GM21423 (cell line): ENCODE data around the gene ITGAV.

Experiments
- ATAC-seq: cut with Tn5 transposase; IDR thresholded peaks from one replicate; pipeline ENCODE4 v1.9.1; 2021; ENCODE audit warnings: mild to moderate bottlenecking, moderate library complexity; ENCODE audit not compliant: unreplicated experiment

Gene ITGAV

GRCh38 chr2:186573531-186573930, 16.3 kb upstream of the ITGAV start:
- no peak for ATAC-seq

- ATAC-seq, result peak; percentile 54
These were observed 14.6 kb upstream of the ITGAV start for GRCh38 chr2:186575302-186575701.

GRCh38 chr2:186575856-186576255, 14.0 kb upstream of the ITGAV start:
- ATAC-seq, result no peak

GRCh38 chr2:186576614-186577013, 13.2 kb upstream of the ITGAV start:
- no peak for ATAC-seq

- ATAC-seq, result no peak
These were observed 7.2 kb upstream of the ITGAV start for GRCh38 chr2:186582698-186583097.

- ATAC-seq, result no peak
These were observed 5.8 kb upstream of the ITGAV start for GRCh38 chr2:186584053-186584452.

GRCh38 chr2:186588421-186588820, 1.4 kb upstream of the ITGAV start:
- ATAC-seq, result no peak

- ATAC-seq, result no peak
These were observed 780 bp upstream of the ITGAV start for GRCh38 chr2:186588940-186589611.

- ATAC-seq, result no peak
These were observed 498 bp downstream of the ITGAV start for GRCh38 chr2:186590350-186590758.

- peak; percentile 14 for ATAC-seq
These were observed 1.1 kb downstream of the ITGAV start for GRCh38 chr2:186590759-186591505.

- no peak for ATAC-seq
These were observed 1.6 kb downstream of the ITGAV start for GRCh38 chr2:186591506-186591890.

GRCh38 chr2:186592137-186592875, 2.5 kb downstream of the ITGAV start:
- ATAC-seq, result no peak

- ATAC-seq, result no peak
These were observed 3.7 kb downstream of the ITGAV start for GRCh38 chr2:186593523-186593922.

GRCh38 chr2:186594001-186594722, 4.3 kb downstream of the ITGAV start:
- ATAC-seq, result no peak

- no peak for ATAC-seq
These were observed 5.4 kb downstream of the ITGAV start for GRCh38 chr2:186595219-186595618.

GRCh38 chr2:186599186-186599778, 9.4 kb downstream of the ITGAV start:
- ATAC-seq, result no peak

- no peak for ATAC-seq
These were observed 13.4 kb downstream of the ITGAV start for GRCh38 chr2:186603286-186603685.

GRCh38 chr2:186605041-186605440, 15.2 kb downstream of the ITGAV start:
- ATAC-seq, result no peak

GRCh38 chr2:186607660-186608324, 17.9 kb downstream of the ITGAV start:
- ATAC-seq, result no peak

- ATAC-seq, result no peak
These were observed 20.9 kb downstream of the ITGAV start for GRCh38 chr2:186610785-186611184.
